C4-2B (cell line): ENCODE results near the gene NOL12.

Source experiments
- CTCF ChIP-seq: fragments of 450-650 bp; conservative IDR thresholded peaks from 2 replicates; pipeline ENCODE4 v1.5.1; 2017; ENCODE audit warnings: mild to moderate bottlenecking
- ZFX ChIP-seq: fragments of 450-650 bp; IDR thresholded peaks from 2 replicates; pipeline ENCODE4 v1.6.1; 2017

- no peak for TF ChIP-seq CTCF
- TF ChIP-seq ZFX: no peak
These were observed 28.5 kb upstream of the NOL12 start for GRCh38 chr22:37657590-37658132.
